GM12878 (cell line): ENCODE data around the gene NPTN. TPM values are rescaled to one million over a fixed set of nuclear protein-coding genes. Genes with fewer than 3 reads are reported as not detected.

Experiments
- ATAC-seq: fragments of 200-7000 bp; cut with Tn5 transposase; 3 replicates; pipeline ENCODE4 v1.9.1; 2020; ENCODE audit warnings: mild to moderate bottlenecking, moderate library complexity
- BruUV-seq: library from RNA; stranded (reverse); fragments of 400-500 nt; replicated peaks from 2 replicates; lab custom pipeline; 2021; lab: Mats Ljungman, UMichigan
- CTCF ChIA-PET: fragments of 300-600 bp; sonication (Branson Sonifier 250); formaldehyde crosslinking; extraction: SDS; loops from one replicate; lab custom pipeline; 2021; ENCODE audit warnings: inconsistent platforms; lab: Yijun Ruan, JAX
- POLR2A ChIA-PET: fragments of 350-600 bp; formaldehyde crosslinking; extraction: SDS; loops from one replicate; lab custom pipeline; 2021; ENCODE audit warnings: inconsistent platforms; lab: Charles Lee
- RAD21 ChIA-PET: fragments of 300-600 bp; sonication (Branson Sonifier 250); formaldehyde crosslinking; loops from one replicate; lab custom pipeline; 2023; ENCODE audit warnings: antibody characterized with exemption; ENCODE audit not compliant: unreplicated experiment; lab: Charles Lee
- SMC1A ChIA-PET: fragments of 300-600 bp; sonication (Branson Sonifier 250); formaldehyde crosslinking; loops from one replicate; lab custom pipeline; 2023; ENCODE audit not compliant: unreplicated experiment, uncharacterized antibody; lab: Charles Lee
- DNase-seq: peaks from one replicate; pipeline ENCODE4 v3.0.0-alpha.2; 2011; ENCODE audit warnings: low read depth, low spot score
- FAIRE-seq: peaks from 3 replicates; lab custom pipeline; 2011; peaks lifted over from hg19 to GRCh38; lab: Jason Lieb, UNC
- H2AFZ ChIP-seq: 2 replicates; pipeline ENCODE4 v1.6.0; 2011; ENCODE audit warnings: low read depth, low read length, control low read depth; ENCODE audit not compliant: control insufficient read depth
- H3K27ac ChIP-seq: 2 replicates; pipeline ENCODE4 v1.5.1; 2011; ENCODE audit warnings: control low read depth; ENCODE audit not compliant: control insufficient read depth, insufficient read depth
- H3K27me3 ChIP-seq, 2 experiments: replicated peaks in 1 of 2; 2 replicates each; pipeline versions ENCODE4 v1.6.0 to v1.6.1; 2011; ENCODE audit warnings: low read length in 1 of 2; ENCODE audit not compliant: control insufficient read depth in 2 of 2, insufficient read depth in 2 of 2
- H3K36me3 ChIP-seq, 2 experiments: 2 replicates each; pipeline ENCODE4 v1.5.1; 2011; ENCODE audit warnings: low read length in 1 of 2; ENCODE audit not compliant: control insufficient read depth in 2 of 2, insufficient read depth in 2 of 2
- H3K4me1 ChIP-seq: 2 replicates; pipeline ENCODE4 v1.6.1; 2011; ENCODE audit warnings: mild to moderate bottlenecking, low read length, moderate library complexity, mixed read lengths; ENCODE audit not compliant: control insufficient read depth, insufficient read depth
- H3K4me2 ChIP-seq: 2 replicates; pipeline ENCODE4 v1.6.0; 2011; ENCODE audit warnings: control low read depth; ENCODE audit not compliant: control insufficient read depth, insufficient read depth
- H3K4me3 ChIP-seq: fragments of 200-600 bp; sonication (generic); 2 replicates; pipeline ENCODE4 v1.5.1; 2016
- H3K79me2 ChIP-seq: 2 replicates; pipeline ENCODE4 v1.6.0; 2011; ENCODE audit warnings: low read length; ENCODE audit not compliant: control insufficient read depth, insufficient read depth
- H3K9ac ChIP-seq: 2 replicates; pipeline ENCODE4 v1.8.0; 2011; ENCODE audit warnings: low read length, control low read depth, mixed read lengths; ENCODE audit not compliant: control insufficient read depth, insufficient read depth
- H3K9me3 ChIP-seq: replicated peaks from 3 replicates; pipeline ENCODE4 v1.5.1; 2011; ENCODE audit warnings: mild to moderate bottlenecking, low read length; ENCODE audit not compliant: control insufficient read depth, insufficient read depth
- H4K20me1 ChIP-seq: 2 replicates; pipeline ENCODE4 v1.6.0; 2011; ENCODE audit not compliant: control insufficient read depth, insufficient read depth
- CREM ChIP-seq: IDR thresholded peaks from 2 replicates; pipeline ENCODE4 v1.6.1; 2014; ENCODE audit warnings: antibody characterized with exemption, low read depth
- FOXK2 ChIP-seq: fragments of 450-650 bp; IDR thresholded peaks from 2 replicates; pipeline ENCODE4 v1.6.1; 2017; ENCODE audit warnings: mild to moderate bottlenecking, moderate library complexity
- GATAD2B ChIP-seq: fragments of 450-650 bp; conservative IDR thresholded peaks from 2 replicates; pipeline ENCODE4 v1.6.1; 2017; ENCODE audit warnings: low read depth, mild to moderate bottlenecking, moderate library complexity
- IKZF1 ChIP-seq: fragments of 450-650 bp; conservative IDR thresholded peaks from 2 replicates; pipeline ENCODE4 v1.6.1; 2017; ENCODE audit warnings: antibody characterized with exemption, mild to moderate bottlenecking
- MEF2A ChIP-seq: IDR thresholded peaks from 2 replicates; pipeline ENCODE4 v1.6.1; 2011; ENCODE audit warnings: low read depth, mild to moderate bottlenecking, low read length, moderate library complexity; ENCODE audit not compliant: insufficient read depth
- MTA2 ChIP-seq: fragments of 450-650 bp; IDR thresholded peaks from 2 replicates; pipeline ENCODE4 v1.6.1; 2016; ENCODE audit warnings: low read depth, mild to moderate bottlenecking, moderate library complexity
- NBN ChIP-seq: fragments of 450-650 bp; IDR thresholded peaks from 2 replicates; pipeline ENCODE4 v1.6.1; 2016
- RAD51 ChIP-seq: fragments of 450-650 bp; IDR thresholded peaks from 2 replicates; pipeline ENCODE4 v1.6.1; 2016; ENCODE audit warnings: moderate library complexity, mild to moderate bottlenecking, inconsistent platforms
- REST ChIP-seq: IDR thresholded peaks from 2 replicates; pipeline ENCODE4 v1.6.1; 2012; ENCODE audit warnings: mild to moderate bottlenecking, low read depth, low read length
- STAT3 ChIP-seq: IDR thresholded peaks from 2 replicates; pipeline ENCODE4 v1.6.1; 2011; ENCODE audit warnings: low read depth, low read length, improper control_type of control experiment
- ZNF207 ChIP-seq: fragments of 450-650 bp; IDR thresholded peaks from 2 replicates; pipeline ENCODE4 v1.6.1; 2014; ENCODE audit warnings: antibody characterized with exemption, mild to moderate bottlenecking, borderline replicate concordance
- ZNF24 ChIP-seq: fragments of 450-650 bp; IDR thresholded peaks from 2 replicates; pipeline ENCODE4 v1.6.1; 2017; ENCODE audit warnings: antibody characterized with exemption, mild to moderate bottlenecking
- WGBS: methylation state at CpG from one replicate; pipeline ENCODE4 v1.1.6; 2016; ENCODE audit warnings: low lambda C conversion rate; ENCODE audit not compliant: insufficient replicate concordance, insufficient coverage; ENCODE audit errors: missing lambda C conversion rate; 5-methylcytosine and 5-hydroxymethylcytosine counted together
- in situ Hi-C: fragments of 300-500 bp; cut with MboI; formaldehyde crosslinking; loops from 9 replicates; pipeline ENCODE4 v1.14.3; 2018; ENCODE audit warnings: mixed read lengths
- intact Hi-C: fragments of 100-400 bp; cut with micrococcal nuclease; formaldehyde crosslinking; loops from one replicate; pipeline ENCODE4 v1.14.2; 2022; ENCODE audit not compliant: unreplicated experiment
- polyA plus RNA-seq, 11 experiments: library from polyadenylated mRNA; depleted of rRNA in 4 of 11; unstranded in 6 of 11; stranded (reverse) in 5 of 11; fragments of >200 nt; fragmentation: Nextera tagmentation in 4 of 11; fragmentation: Illumina TruSeq in 1 of 11; extraction: Ambion mirVana in 4 of 11; extraction: Trizol in 1 of 11; gene quantifications; 1 replicate in 1 of 11; 2 replicates in 10 of 11; pipeline versions ENCODE4 v1.2.1 to v1.2.3, GENCODE V29; 2011 to 2016; ENCODE audit warnings: inconsistent platforms in 2 of 11, missing spikeins in 2 of 11, low read depth in 1 of 11
- total RNA-seq, 4 experiments: library from RNA; depleted of rRNA in 3 of 4; stranded (reverse); fragments of >200 nt in 3 of 4; fragmentation: Illumina TruSeq in 1 of 4; extraction: Trizol in 1 of 4; gene quantifications; 2 replicates each; pipeline versions ENCODE4 v1.2.1 to v1.2.3, GENCODE V29; 2013 to 2021
- TF ChIP-seq, protein P1 (sequence below): fragments of 450-650 bp; IDR thresholded peaks from 2 replicates; pipeline ENCODE4 v1.6.1; 2017; ENCODE audit warnings: borderline replicate concordance

The NPTN gene
- total and polyA plus RNA-seq, 10 of the 15 experiments (the other 5 are each of a cell fraction or from before 2014, with no cell fraction given), result 17.8 to 79.1 (median 41.7) TPM

DNA sequence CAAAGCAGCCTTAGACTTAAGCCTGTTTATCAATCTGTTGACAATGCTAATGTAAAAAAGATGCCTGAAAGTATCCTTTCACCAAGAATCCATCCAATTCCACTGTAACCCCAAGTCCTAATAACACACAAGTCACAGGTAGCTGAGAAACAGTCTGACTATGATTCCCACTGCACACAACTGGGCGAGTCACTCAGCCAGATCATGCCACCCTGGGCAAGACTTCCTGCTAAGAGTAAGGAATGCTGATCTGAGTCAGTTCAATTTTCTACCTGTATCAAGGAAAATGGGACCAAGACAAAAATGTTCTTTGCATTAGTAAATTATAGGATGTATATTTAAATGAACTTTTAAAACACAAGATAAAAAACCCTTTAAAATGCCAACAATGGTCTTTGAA lies 33.3 kb downstream of the NPTN start:
- H4K20me1 ChIP-seq, result no peaks in the 10 kb centered on the region; the same call in 1 of the 2 replicates
- no peak overlapping the region for H3K4me2 ChIP-seq
- POLR2A ChIA-PET, result no interaction called here
- H3K4me3 ChIP-seq, result no peak overlapping the region
- intact Hi-C loops (no loop called here), in situ Hi-C loops (no loop called here)
- BruUV-seq, result no TSS peak
- no peak overlapping the region for H3K9ac ChIP-seq
- 96% methylated on average over 1 of the region's 1 CpG for WGBS
- no peak for FAIRE-seq
- CTCF ChIA-PET, result interaction anchor here (11.1 kb wide), 1 partner anchor 34 kb away, joined by 170 read pairs; the partner anchor contains the start of gene NPTN
- peaks cover 59% of the 10 kb centered on the region for H3K79me2 ChIP-seq
- peaks cover 22% of the 10 kb centered on the region for H3K4me1 ChIP-seq
- TF ChIP-seq MEF2A (no peak), GATAD2B (no peak), IKZF1 (no peak), STAT3 (no peak), FOXK2 (no peak), NBN (no peak), ZNF207 (no peak), CREM (no peak), RAD51 (no peak), ZNF24 (no peak), MTA2 (no peak), REST (no peak)
- TF ChIP-seq, protein P1, sequence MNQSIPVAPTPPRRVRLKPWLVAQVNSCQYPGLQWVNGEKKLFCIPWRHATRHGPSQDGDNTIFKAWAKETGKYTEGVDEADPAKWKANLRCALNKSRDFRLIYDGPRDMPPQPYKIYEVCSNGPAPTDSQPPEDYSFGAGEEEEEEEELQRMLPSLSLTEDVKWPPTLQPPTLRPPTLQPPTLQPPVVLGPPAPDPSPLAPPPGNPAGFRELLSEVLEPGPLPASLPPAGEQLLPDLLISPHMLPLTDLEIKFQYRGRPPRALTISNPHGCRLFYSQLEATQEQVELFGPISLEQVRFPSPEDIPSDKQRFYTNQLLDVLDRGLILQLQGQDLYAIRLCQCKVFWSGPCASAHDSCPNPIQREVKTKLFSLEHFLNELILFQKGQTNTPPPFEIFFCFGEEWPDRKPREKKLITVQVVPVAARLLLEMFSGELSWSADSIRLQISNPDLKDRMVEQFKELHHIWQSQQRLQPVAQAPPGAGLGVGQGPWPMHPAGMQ, result no peak
- H3K9me3 ChIP-seq, result no peaks in the 10 kb centered on the region
- no peak overlapping the region for H2AFZ ChIP-seq
- no peak overlapping the region for H3K27ac ChIP-seq
- SMC1A ChIA-PET, result interaction anchor here (10.9 kb wide), 1 partner anchor 20 kb away, joined by 130 read pairs; no protein-coding TSS in a partner anchor
- RAD21 ChIA-PET, result no interaction called here
- no peak for DNase-seq
- peaks cover 1 to 9% of the 10 kb centered on the region in 2 experiments for H3K36me3 ChIP-seq
- no peak for ATAC-seq
- no peaks in the 10 kb centered on the region for H3K27me3 ChIP-seq
